RPMI8226 (cell line): ENCODE results near the gene IGF2.
A peak's percentile ranks its signal among the peaks of the same experiment; 100 is the strongest.

Experiments
- DNase-seq: peaks from one replicate; pipeline ENCODE4 v3.0.0-alpha.2; 2015

Gene IGF2

GRCh38 chr11:2153581-2154194 lies 14.5 kb upstream of the IGF2 start:
- DNase-seq, result no peak

- DNase-seq, result peak; percentile 77
Observed at GRCh38 chr11:2151500-2152257, 12.5 kb upstream of the IGF2 start.

- no peak for DNase-seq
Observed at GRCh38 chr11:2149864-2150847, 11.0 kb upstream of the IGF2 start.

- no peak for DNase-seq
Observed at GRCh38 chr11:2149460-2149859, 10.3 kb upstream of the IGF2 start.

- no peak for DNase-seq
Observed at GRCh38 chr11:2148595-2148994, 9.4 kb upstream of the IGF2 start.

GRCh38 chr11:2147391-2147790 lies 8.2 kb upstream of the IGF2 start:
- DNase-seq, result peak; percentile 33

- DNase-seq, result no peak
Observed at GRCh38 chr11:2146051-2146450, 6.9 kb upstream of the IGF2 start.

GRCh38 chr11:2144544-2145248 lies 5.5 kb upstream of the IGF2 start:
- no peak for DNase-seq

- DNase-seq, result no peak
Observed at GRCh38 chr11:2143799-2144543, 4.8 kb upstream of the IGF2 start.

GRCh38 chr11:2143477-2143798 lies 4.2 kb upstream of the IGF2 start:
- DNase-seq, result no peak

- DNase-seq, result no peak
Observed at GRCh38 chr11:2142762-2143202, 3.6 kb upstream of the IGF2 start.

GRCh38 chr11:2142300-2142759 lies 3.1 kb upstream of the IGF2 start:
- DNase-seq, result no peak

GRCh38 chr11:2140411-2141400 lies 1.5 kb upstream of the IGF2 start:
- DNase-seq, result no peak

- no peak for DNase-seq
Observed at GRCh38 chr11:2139621-2140337, 590 bp upstream of the IGF2 start.

GRCh38 chr11:2138431-2139122 lies 612 bp downstream of the IGF2 start:
- no peak for DNase-seq

- no peak for DNase-seq
Observed at GRCh38 chr11:2138068-2138430, 1.1 kb downstream of the IGF2 start.

- no peak for DNase-seq
Observed at GRCh38 chr11:2137202-2138067, 1.8 kb downstream of the IGF2 start.

- DNase-seq, result no peak
Observed at GRCh38 chr11:2136952-2137201, 2.3 kb downstream of the IGF2 start.
